ENCODE measurements around the gene FBXW7.
"Not testable (repeated sequence)": the region's sequence is repeated elsewhere in the genome, so short reads cannot be mapped to it uniquely, and the experiment has no call there.

Gene FBXW7

DNA sequence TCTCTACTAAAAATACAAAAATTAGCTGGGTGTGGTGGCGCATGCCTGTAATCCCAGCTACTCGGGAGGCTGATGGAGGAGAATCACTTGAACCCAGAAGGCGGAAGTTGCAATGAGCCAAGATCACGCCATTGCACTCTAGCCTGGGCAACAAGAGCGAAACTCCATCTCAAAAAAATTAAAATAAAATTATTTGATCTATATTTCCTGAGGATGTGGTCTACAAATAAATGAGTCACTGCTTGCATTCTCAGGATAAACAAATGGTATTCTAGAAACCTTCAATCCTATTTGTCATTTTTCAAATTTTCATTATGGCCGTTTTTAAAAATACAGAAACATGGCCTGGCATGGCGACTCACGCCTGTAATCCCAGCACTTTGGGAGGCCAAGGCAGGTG lies 8.6 kb upstream of the FBXW7 start:
- not testable (repeated sequence) for DNase-seq (ENCODE audit: low spot score)

DNA sequence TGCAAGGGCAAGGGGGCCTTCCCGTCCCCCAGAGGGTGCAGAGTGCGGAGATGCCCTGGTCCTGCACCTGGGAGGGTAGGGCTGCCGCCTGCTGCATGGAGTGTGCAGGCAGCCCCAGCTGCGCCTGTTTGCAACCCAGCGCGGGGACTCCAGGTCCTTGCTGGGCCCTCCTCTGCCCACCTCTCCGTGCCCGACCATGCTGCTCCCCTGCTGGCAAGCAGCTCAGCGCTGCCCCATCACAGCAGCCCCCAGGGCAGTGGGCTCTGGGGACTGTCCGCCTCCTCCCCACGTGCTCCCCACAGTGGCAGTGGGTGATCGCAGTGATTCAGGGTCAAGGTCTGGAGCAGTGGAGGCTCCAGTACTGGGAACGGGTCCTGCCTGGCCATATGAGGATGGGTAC lies 5.0 kb upstream of the FBXW7 start:
- DNase-seq (ENCODE audit: low spot score): no peak

- no peak for DNase-seq (ENCODE audit: low spot score)
Measured at GRCh38 chr4:152540293-152540674, 4.4 kb upstream of the FBXW7 start.

GRCh38 chr4:152539556-152540292 lies 3.8 kb upstream of the FBXW7 start:
- no peak for DNase-seq (ENCODE audit: low spot score)

- no peak for DNase-seq (ENCODE audit: low spot score)
Measured at GRCh38 chr4:152537881-152538280, 2.0 kb upstream of the FBXW7 start.

- peak; percentile 35 for DNase-seq (ENCODE audit: low spot score)
Measured at GRCh38 chr4:152536545-152537182, 772 bp upstream of the FBXW7 start.

DNA sequence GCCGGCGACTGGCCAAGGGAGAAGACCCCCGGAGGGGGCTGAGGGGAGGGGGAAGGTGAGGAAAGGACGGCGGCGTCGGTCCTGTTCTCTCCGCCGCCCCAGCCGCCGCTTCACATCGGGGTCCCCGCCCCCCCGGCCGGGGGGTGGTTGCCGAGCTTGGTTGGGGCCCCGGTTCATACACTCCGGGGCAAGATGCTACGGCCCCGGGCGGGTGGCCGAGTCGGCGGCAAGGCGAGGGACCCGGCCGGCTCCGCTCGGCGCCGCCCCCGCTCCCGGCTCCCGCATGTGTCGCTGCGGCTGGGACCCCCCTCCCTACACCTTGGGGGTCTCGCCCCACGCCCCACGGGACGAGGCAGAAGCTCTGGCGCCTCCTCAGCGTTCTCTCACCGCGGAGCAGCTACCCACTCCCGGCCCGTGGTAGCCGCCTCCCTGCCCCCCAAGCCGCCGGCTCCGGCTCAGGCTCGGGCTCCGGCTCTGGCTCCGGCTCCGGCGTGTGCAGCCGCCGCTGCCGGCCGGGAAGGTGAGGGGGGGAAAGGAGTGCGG lies 461 bp downstream of the FBXW7 start:
- DNase-seq (ENCODE audit: low spot score): peak; percentile 45

- DNase-seq (ENCODE audit: low spot score): peak; percentile 40
Measured at GRCh38 chr4:152534541-152535359, 1.1 kb downstream of the FBXW7 start.

DNA sequence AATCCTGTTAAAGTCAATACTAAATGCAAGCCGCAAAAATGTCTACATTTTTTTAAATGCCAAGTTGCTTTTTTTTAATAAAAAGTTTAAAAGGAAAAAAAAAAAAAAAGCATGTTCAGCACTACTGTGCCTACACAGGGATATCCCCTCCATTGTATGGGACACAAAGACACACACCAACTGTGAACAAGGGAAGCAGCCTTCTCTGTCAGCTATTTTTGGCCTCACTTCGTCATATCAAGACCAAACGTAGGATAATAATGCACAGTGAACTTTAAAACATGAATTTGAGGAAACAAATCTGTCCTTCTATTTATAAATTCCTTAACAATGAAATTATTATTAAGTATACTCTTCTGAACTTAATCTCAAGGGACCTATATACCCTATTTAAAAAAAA lies 4.4 kb downstream of the FBXW7 start:
- DNase-seq (ENCODE audit: low spot score): no peak

DNA sequence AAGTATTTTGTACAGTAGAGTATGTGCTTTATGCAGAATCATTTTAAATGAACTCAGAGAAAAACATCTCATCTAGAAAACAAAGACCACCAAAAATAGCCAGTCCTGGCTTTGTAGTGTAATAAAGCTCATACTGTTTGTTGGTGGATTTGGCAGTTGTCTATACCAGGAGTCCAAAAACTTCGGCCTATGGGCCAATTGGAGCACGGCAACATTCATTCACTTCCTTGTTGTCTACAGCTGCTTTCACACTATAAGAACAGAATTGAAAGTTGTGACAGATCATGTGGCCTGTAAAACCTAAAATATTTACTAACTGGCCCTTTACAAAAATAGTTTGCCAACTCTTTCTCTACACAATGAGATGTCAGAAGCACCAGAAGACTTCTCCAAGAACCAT lies 5.3 kb downstream of the FBXW7 start:
- DNase-seq (ENCODE audit: low spot score): no peak

- DNase-seq (ENCODE audit: low spot score): no peak
Measured at GRCh38 chr4:152529880-152530279, 6.0 kb downstream of the FBXW7 start.

- DNase-seq (ENCODE audit: low spot score): no peak
Measured at GRCh38 chr4:152528060-152528459, 7.8 kb downstream of the FBXW7 start.

DNA sequence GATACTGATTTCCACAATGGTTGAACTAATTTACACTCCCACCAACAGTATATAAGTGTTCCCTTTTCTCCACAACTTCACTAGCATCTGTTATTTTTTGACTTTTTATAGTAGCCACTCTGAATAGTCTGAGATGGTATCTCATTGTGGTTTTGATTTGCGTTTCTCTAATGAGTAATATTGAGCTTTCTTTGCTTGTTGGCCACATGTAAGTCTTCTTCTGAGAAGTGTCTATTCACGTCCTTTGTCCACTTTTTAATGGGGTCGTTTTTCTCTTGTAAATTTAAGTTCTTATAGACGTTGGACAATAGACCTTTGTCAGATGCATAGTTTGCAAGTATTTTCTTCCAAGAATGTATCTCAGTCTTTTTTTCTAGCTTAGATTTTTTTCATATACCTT lies 10.0 kb downstream of the FBXW7 start:
- DNase-seq (ENCODE audit: low spot score): no peak

GRCh38 chr4:152524427-152524826 lies 11.5 kb downstream of the FBXW7 start:
- no peak for DNase-seq (ENCODE audit: low spot score)

GRCh38 chr4:152523731-152524130 lies 12.2 kb downstream of the FBXW7 start:
- DNase-seq (ENCODE audit: low spot score): no peak

- no peak for DNase-seq (ENCODE audit: low spot score)
Measured at GRCh38 chr4:152522754-152523153, 13.1 kb downstream of the FBXW7 start.

- no peak for DNase-seq (ENCODE audit: low spot score)
Measured at GRCh38 chr4:152522245-152522644, 13.6 kb downstream of the FBXW7 start.

GRCh38 chr4:152516156-152516555 lies 19.7 kb downstream of the FBXW7 start:
- peak; percentile 20 for DNase-seq (ENCODE audit: low spot score)

- peak; percentile 74 for DNase-seq (ENCODE audit: low spot score)
Measured at GRCh38 chr4:152515678-152516077, 20.2 kb downstream of the FBXW7 start.

- no peak for DNase-seq (ENCODE audit: low spot score)
Measured at GRCh38 chr4:152514356-152514755, 21.5 kb downstream of the FBXW7 start.

GRCh38 chr4:152513078-152513477 lies 22.8 kb downstream of the FBXW7 start:
- no peak for DNase-seq (ENCODE audit: low spot score)

- no peak for DNase-seq (ENCODE audit: low spot score)
Measured at GRCh38 chr4:152512483-152512882, 23.4 kb downstream of the FBXW7 start.

All from GM03348 (cell line).